MM.1S (cell line): Measurements from ENCODE around the gene ZIC5.

Experiments
- EZH2 ChIP-seq: fragments of 300-600 bp; sonication (generic); optimal IDR thresholded peaks from 2 replicates; pipeline ENCODE3; 2017; ENCODE audit warnings: low read depth, mild to moderate bottlenecking, antibody characterized with exemption, low read length, mixed read lengths
- EZH2phosphoT487 ChIP-seq: fragments of 300-600 bp; sonication (generic); IDR thresholded peaks from 2 replicates; pipeline ENCODE4 v1.6.1; 2018; ENCODE audit warnings: antibody characterized with exemption, low read length
- TF ChIP-seq, protein P1 (sequence below): fragments of 300-600 bp; sonication (generic); IDR thresholded peaks from 2 replicates; pipeline ENCODE4 v1.5.1; 2016; ENCODE audit warnings: antibody characterized with exemption, low read length, mixed read lengths

DNA sequence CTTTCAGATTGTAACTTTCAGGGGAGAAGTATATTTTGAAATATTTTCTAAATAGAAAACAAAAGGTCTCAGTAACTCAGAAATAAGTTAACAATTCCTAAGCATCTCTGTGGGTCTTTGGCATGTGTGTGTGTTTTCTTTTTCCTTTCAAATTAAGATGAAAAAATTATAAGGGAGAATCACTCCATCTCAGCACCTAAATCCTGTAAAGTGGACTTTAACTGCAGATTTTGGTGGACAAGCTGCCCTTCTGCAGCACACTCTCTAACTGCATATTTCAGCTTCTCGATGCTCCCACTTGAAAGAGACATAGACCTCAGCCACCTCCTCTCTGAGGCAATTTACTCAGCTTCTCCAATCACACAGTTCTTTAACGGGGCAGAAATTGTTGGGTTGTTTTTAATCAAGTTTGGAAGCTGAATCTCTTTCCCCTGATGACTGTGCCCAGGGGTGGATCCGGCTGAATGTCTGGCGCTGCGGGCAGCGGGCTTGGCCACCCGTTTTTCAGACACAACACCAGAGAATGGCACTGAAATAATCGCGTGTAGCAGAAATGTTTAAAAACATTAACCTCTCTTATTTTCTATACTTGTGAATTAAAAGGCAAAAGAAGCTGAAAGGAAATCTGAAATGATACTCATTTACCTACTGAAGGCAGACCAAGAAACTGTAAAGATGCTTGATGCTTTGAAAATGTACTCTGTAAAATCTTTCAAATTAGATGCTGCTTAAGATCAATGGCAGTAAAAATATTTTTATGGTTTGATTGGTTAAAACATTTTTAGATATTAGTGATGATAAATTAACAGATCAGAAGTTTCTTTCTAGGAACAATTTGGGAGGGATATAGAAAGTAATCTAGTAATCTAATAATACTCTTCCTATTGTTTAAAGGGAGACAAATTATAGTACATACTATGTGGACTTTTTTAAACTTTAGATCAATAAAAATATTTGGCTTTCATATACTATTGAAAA, 22.4 kb upstream of the ZIC5 start:
- TF ChIP-seq, protein P1, sequence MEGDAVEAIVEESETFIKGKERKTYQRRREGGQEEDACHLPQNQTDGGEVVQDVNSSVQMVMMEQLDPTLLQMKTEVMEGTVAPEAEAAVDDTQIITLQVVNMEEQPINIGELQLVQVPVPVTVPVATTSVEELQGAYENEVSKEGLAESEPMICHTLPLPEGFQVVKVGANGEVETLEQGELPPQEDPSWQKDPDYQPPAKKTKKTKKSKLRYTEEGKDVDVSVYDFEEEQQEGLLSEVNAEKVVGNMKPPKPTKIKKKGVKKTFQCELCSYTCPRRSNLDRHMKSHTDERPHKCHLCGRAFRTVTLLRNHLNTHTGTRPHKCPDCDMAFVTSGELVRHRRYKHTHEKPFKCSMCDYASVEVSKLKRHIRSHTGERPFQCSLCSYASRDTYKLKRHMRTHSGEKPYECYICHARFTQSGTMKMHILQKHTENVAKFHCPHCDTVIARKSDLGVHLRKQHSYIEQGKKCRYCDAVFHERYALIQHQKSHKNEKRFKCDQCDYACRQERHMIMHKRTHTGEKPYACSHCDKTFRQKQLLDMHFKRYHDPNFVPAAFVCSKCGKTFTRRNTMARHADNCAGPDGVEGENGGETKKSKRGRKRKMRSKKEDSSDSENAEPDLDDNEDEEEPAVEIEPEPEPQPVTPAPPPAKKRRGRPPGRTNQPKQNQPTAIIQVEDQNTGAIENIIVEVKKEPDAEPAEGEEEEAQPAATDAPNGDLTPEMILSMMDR, result no peak
- no peak for TF ChIP-seq EZH2
- no peak for TF ChIP-seq EZH2phosphoT487
